Breast epithelium (tissue), 3 donors: ENCODE measurements around the gene GIMAP5.

ENCODE experiments used
- POLR2A ChIP-seq: fragments of 450-650 bp; IDR thresholded peaks from one replicate; pipeline ENCODE4 v1.6.1; 2016; ENCODE audit warnings: antibody characterized with exemption, mild to moderate bottlenecking, moderate library complexity
- POLR2AphosphoS5 ChIP-seq, 3 donors: sonication (generic); formaldehyde crosslinking; IDR thresholded peaks; one replicate each; pipeline ENCODE4 v1.6.1; 2017; ENCODE audit warnings: antibody characterized with exemption in 3 of 3
- TF ChIP-seq, protein P1 (sequence below), 3 donors: fragments of 450-650 bp; IDR thresholded peaks; one replicate each; pipeline ENCODE4 v1.5.1; 2016 to 2017; ENCODE audit warnings: antibody characterized with exemption in 3 of 3, mild to moderate bottlenecking in 3 of 3, moderate library complexity in 3 of 3

- TF ChIP-seq, protein P1, sequence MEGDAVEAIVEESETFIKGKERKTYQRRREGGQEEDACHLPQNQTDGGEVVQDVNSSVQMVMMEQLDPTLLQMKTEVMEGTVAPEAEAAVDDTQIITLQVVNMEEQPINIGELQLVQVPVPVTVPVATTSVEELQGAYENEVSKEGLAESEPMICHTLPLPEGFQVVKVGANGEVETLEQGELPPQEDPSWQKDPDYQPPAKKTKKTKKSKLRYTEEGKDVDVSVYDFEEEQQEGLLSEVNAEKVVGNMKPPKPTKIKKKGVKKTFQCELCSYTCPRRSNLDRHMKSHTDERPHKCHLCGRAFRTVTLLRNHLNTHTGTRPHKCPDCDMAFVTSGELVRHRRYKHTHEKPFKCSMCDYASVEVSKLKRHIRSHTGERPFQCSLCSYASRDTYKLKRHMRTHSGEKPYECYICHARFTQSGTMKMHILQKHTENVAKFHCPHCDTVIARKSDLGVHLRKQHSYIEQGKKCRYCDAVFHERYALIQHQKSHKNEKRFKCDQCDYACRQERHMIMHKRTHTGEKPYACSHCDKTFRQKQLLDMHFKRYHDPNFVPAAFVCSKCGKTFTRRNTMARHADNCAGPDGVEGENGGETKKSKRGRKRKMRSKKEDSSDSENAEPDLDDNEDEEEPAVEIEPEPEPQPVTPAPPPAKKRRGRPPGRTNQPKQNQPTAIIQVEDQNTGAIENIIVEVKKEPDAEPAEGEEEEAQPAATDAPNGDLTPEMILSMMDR (IDR thresholded peaks at IDR 0.05) = no peak
- TF ChIP-seq POLR2AphosphoS5 (IDR thresholded peaks at IDR 0.05) (no peak), POLR2A (no peak)
Observed at GRCh38 chr7:150790416-150791075, 53.3 kb downstream of the GIMAP5 start.
